Measurements from ENCODE around the gene FMO3.

FMO3 gene

GRCh38 chr1:171160639-171161354, 70.1 kb downstream of the FMO3 start:
- no peak for DNase-seq

DNA sequence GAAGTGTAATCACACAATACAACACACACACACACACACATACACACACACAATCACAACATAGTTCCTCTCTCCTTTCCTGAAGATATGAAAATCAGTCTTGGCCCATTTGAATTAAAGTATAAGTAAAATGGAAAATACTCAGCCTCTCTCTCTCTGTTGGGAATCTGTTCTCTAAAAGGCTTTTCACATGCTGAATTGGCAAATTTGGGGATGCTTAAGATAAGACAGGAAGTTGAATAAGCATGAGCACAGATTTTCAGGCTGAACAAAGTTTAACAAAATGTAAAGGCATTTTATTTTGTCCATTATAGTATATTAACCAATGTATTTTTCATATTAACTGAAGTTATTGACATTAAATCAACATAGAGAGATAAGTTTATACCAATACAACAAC, 70.7 kb downstream of the FMO3 start:
- no peak for DNase-seq

DNA sequence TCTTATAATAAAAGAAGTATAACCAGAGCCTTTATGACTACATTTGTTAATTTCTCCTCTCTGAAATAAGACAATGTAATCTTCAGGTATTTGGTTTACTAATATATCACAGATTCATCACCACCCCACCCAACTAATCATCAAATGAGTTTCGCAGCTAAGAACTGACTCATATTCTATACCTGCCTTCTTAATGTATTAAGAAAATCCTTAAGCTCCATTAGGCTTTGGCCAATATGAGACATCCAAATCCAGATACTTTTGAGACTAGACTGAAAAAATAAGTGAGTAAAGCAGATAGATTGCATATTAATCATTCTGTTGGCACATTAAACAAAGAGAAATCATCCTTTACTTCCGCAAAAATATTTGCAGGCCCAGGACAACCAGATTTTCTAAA, 75.7 kb downstream of the FMO3 start:
- DNase-seq = no peak
